GM19324 (cell line): ENCODE results near the gene DUT.

Experiments used
- ATAC-seq: cut with Tn5 transposase; IDR thresholded peaks from one replicate; pipeline ENCODE4 v1.9.1; 2021; ENCODE audit warnings: mild to moderate bottlenecking, moderate library complexity; ENCODE audit not compliant: unreplicated experiment, low FRiP score

DUT gene

DNA sequence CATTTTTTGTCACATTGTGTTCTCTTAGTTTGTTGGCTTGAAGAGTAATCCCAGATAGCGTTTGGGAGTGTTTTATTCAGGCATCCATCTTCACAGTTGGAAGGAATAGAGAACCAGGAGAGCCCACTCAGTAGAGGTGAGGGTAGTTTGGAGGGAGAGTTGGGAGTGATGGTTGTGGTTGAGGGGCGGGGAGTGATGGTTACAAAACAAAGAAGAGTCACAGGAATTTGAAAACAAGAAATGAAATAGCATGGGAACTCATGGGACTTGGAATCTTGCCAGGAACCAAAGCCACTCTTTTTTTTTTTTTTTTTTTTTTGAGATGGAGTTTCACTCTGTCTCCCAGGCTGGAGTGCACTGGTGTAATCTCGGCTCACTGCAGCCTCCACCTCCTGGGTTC is 36.3 kb downstream of the DUT start:
- no peak for ATAC-seq

DNA sequence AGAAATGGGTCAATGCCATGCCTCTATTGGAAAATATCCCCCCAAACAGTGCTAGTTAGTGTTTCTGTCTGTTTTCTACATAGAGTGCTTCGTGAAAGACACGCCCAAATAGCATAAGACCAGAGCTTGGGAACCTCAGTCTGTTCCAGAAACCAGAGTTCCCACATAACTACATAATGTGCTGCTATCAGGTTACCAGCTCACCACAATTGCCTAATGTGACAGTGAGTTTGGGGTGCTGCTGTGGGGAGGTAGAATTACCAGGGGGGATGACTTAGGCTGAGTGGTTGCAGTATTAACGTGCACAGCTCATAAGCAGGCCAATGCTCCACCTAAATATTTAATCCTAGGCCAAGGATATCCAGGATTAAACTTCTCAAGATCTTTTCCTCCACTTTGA is 39.2 kb downstream of the DUT start:
- ATAC-seq = no peak

DNA sequence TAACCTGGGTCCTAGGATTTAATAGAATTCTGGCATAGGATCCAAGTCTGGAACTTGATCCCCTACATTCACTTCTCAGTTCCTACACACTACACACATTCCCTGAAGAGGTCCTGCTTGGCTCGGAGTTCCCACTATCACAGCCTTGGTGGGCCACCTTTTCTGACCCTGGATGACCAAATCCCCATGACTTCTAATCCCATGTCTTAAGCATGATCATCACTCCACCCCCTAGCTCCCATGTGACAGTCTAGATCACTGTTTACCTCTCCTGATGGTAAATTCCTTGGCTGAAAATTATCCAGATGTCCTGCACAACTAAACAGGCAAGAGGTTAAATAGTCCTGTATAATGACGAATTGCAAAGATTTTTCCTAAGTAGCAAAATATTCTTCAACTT is 40.3 kb downstream of the DUT start:
- no peak for ATAC-seq

DNA sequence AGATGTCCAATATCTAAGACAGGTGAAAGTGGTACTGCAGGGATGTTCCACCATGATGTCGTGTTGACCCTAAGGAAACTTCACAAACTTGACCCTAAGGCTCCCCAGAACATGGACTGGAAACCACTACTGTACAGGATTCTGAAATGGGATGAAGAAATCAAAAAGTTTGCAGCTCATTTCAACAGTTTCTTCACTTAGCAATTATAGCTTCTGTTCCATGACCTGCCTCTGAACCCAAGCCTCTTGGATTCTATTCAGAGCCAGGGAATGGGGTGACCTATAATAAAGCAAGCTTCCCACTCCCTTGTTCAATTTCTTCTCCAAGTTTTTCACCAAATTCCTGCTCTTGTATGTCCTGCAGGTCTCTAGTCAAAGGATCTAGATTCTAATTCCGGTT is 40.7 kb downstream of the DUT start:
- no peak for ATAC-seq

DNA sequence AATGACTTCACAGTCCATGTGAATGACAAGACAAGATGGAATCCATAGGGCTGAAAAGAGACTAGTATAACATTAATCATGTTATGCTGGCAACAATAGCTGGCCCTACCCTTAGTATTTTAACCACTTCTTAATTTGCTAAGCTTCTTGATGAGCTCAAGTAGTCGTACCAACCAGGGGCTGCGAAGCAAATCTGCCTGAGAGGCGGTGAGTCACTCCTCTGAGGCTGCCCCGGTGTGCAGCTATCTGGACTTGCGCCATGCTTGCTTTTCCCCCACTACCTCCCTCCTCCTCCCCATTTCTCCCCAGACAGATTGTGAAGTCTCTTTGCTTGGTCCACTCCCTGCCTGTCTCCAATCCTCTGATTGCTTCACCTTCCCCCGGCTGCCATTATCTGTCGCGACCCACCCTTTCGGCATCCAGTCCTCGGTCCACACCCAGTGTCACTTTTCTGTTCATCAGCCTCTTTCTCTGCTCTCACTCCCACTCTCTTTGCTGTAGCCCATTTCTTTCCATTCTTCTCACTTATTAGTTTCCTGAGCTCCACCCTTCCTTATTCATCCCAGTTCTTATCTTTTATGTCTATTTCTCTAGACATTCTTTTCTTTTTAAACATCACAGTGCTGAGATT is 42.7 kb downstream of the DUT start:
- no peak for ATAC-seq

DNA sequence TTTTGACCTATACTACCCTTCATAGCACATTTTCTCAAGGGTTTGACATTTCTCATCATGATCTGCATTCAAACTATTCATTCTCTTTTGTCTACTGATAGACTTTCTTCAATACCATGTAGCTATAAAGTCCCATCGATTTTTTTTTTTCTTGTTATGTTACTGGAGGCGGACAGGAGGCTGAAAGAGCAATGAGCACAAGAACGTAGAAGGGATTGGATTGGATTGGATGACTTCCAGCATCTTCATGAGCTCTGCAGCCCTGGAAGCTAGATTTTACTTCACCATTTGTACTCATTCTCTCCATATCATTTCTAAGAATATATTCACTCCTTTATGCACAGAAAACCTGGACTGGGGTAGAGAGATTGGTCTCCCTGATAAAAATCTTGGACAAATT is 43.2 kb downstream of the DUT start:
- no peak for ATAC-seq

DNA sequence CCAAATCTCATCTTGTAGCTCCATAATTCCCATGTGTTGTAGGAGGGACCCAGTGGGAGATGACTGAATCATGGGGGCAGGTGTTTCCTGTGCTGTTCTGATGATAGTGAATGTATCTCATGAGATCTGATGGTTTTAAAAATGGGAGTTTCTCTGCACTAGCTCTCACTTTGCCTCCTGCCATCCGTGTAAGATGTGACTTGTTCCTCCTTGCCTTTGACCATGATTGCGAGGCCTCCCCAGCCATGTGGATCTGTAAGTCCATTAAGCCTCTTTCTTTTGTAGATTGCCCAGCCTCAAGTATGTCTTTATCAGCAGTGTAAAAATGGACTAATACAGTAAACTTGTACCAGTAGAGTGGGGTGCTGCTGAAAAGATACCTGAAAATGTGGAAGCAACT is 44.5 kb downstream of the DUT start:
- ATAC-seq = no peak

DNA sequence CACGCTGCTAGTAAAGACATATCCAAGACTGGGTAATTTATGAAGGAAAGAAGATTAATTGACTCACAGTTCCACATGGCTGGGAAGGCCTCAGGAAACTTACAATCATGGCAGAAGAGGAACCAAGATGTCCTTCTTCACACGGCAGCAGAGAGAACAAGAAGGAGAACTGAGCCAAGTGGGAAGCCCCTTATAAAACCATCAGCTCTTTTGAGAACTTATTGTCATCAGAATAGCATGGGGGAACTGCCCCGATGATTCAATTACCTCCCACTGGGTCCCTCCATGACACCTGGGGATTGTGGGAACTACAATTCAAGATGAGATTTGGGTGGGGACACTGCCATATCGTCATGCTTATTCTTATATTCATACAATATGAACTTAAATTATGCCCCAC is 49.0 kb downstream of the DUT start:
- no peak for ATAC-seq

DNA sequence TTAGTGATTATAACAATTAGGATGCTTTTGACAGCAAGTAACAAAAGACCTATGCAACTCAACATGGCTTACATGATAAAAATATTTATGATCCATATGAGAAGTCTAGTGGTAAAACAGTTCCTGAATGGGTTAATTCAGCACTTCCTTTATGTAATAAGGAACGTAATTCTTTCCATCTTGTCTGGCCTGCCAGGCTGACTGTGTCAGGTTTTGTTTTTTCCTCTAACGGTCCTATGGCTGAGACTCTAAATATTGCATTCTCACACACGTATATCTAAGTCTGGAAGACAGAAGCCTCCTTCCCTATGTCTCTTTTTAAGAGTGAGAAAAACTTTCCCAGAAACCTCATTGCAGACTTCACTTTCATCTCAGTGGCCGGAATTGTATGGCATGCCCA is 50.6 kb downstream of the DUT start:
- ATAC-seq = no peak

DNA sequence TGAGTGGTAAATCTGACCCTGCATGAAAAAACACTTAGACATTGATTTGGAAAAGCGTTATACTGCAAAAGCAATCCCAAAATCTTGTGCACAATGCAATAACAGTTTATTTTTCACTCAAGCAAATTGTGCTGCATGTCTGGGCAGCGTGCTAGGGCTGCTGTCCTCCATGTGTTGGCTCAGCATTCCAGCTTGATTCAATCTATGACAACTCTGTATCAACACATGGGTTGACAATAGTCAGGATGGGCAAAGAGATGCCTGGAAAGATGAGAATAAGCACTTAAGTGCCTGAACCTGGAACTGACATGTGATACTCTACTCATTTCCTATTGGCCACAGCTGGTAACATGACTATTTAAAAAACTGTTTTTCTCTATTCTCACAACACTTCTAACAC is 51.8 kb downstream of the DUT start:
- no peak for ATAC-seq

DNA sequence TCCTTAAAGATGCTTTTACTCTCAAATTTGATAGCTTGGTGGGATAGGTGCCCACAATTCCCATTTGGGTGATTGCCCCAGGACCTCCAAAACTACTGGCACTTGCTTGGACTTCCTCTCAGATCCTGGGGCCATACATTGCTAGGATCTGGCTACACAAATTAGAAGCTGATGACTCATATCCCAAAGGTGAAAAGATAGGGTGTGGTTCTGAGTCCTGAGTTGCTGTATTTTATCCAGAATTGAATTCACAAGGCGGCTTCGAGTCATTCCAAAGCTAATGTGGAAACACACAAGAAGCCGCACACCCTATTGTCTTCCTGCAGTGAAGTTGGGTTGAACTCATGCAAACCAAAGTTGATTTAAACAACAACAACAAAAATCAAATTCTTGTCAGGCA is 53.4 kb downstream of the DUT start:
- ATAC-seq = no peak

DNA sequence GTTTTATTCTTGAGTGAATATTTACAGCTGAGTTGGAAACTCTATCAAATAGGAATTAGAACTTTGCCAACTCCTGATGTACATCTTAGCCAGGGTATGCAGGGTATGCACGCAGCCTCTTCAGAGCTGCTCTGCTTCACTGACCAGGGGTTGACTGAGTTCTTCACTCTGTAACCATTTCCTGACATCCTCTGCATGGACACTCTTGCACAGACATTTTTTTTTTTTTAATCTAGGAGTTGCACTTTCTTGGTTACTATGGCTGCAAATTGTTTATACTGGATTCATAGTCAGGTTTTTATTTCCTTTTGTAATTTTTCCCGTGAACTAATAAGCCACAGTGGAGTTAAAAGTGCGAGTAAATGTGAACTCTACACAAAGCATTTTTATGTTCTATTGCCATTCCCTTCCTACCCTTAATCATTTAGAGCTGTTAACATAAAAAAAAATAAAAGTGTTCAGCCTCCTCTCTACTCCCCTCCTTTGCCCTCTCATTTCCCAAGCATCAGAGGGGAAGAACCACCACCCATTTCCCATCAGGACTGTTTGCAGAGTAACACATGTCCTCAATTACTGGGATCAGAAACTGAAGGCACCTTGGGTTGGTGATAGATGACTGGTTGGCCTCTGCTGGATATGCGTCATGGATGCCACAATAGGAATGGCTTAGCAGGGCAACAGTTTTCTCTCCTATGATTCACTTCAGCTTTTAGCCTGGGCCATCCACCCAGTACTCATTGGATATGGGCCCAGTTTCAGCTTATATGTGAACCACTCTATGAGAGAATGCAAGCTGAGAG is 54.0 kb downstream of the DUT start:
- ATAC-seq = no peak

DNA sequence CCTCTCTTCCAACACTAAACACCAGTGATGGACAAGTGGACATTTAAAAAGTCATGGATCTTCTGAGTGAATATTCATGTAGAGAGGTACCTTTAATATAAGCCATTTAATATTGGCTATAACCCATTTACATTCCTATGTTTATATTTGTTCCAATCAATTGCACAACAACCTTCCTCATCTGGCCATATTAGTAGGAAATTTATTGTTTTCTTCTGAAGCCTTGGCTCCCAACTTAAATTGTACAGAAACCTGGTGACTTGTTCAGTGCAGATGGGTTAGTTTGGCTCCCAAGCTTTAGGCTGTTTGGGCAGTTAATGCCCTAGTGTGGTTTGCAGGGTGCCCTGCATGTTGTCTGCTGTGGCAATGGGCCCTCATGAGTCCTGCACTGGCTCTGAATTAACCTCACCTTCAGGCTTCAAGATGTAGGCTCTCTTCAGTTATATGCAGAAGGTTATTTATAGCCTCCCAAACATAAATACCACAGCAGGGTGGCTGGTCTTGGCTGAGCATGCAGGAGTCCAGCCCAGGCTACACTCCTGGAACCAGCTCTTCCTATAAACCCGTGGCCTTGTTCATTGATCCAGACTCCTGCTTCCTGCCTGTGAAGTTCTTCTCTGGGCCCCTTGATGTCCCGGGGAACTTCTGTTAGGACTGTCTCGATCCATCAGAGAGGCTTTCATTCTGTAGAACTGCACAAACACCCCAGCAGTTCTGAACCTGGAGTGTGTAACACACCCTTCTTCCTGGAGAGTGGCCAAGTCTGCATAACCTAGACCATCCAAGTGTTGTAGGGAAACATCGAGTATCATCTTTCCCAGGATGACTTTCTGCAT is 57.0 kb downstream of the DUT start:
- ATAC-seq = no peak

DNA sequence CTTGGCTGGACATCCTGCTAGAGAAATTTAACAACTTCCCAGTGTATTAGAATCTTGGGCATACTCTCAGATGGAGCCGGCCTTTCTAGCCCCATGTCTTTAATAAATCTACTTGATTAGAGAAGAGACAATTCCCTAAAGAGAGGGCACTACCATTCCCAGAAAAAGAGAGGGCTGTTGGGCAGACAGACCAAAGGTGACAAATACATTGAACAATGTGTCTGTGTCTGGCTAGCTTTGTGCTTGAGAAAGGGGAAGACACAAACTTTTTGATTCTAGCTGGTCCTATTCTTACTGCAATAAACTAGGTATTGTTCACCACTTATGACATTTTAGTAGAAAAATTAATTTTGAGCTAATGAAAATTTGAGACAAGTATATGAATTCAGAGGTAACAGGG is 57.7 kb downstream of the DUT start:
- ATAC-seq = no peak

DNA sequence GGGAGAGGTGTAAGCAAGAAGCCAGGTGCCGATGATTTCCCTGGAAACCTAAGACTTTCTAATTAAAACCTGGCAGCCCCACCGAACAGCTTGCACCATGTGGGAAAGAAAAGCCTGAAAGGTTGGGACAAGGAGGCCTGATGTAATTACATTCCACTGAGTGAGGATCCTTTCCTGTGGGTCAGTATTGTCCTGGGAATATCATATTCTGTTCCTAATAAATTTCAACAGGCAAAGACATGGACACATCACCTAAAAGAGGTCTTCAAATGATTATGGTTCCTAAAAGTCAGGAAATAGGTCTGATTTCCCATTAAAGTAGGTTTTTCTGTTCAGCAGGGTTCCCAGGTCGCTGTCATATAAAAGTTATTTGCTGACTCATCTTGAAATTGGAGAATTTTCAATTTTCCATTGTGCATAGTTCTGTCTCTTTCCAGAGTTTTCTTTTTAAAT is 58.5 kb downstream of the DUT start:
- ATAC-seq = no peak

DNA sequence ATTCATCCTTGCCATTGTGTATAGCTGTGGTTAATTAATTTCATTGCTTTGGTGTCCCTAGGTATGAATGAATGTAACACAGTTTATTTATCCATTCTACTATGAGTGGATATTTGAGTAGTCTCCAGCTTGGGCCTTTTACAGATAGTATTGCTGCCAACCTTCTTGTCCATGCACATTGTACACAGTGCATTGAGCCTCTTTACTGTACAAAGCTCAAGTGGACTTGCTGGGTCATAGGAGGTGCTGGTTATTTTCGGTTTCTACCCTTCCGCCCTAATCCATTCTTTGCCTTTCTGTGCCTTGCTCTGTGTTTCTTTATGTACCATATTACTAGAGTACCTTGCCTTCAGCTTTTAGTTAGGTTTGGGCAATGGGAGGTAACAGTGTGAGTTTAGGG is 60.7 kb downstream of the DUT start:
- ATAC-seq = no peak

DNA sequence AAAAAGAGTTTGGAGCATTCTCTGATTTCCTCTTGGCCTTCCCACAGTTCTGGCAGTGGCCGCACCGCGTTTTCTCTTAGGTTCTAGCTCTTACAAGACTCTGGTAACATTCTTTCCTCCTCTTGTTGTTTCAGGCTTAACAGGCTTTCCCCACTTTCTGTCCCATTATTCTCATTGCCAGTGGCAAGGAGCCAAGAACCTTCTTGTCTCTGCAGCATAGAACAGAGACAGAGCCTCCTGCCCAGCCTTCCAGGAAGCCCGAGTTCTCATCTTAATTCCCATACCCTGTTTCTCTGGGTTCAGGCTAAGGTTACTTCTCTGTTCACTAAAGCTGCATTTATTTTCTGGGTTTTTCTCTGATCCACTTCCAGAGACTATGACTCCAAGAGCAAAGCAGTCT is 61.1 kb downstream of the DUT start:
- no peak for ATAC-seq
